ENCODE data around the gene CAPN7. TPM values are rescaled to one million over a fixed set of nuclear protein-coding genes. Genes with fewer than 3 reads are reported as not detected.

Gene CAPN7
- polyA plus RNA-seq, 3 donors, result 11.7 to 20.8 (median 14.7) TPM

- no peak overlapping the region for H3K4me3 ChIP-seq (replicated peaks in 1 of 3; ENCODE audit: low read depth in 2 of 3, low read length in 3 of 3)
- H3K9ac ChIP-seq (ENCODE audit: insufficient read depth, low read length, poor library complexity, severe bottlenecking), result no peak overlapping the region
- Mint-ChIP-seq H3K36me3 (no peaks in the 10 kb centered on the region), H3K4me1 (peaks cover 9% of the 10 kb centered on the region), H3K4me3 (no peak overlapping the region), H3K9me3 (no peaks in the 10 kb centered on the region), H3K27me3 (ENCODE audit: low read depth in 3 of 3) (peaks cover 3 to 6% (median 3%) of the 10 kb centered on the region in 3 donors), H3K27ac (no peak overlapping the region)
- H3K4me1 ChIP-seq (ENCODE audit: control insufficient read depth in 1 of 2, insufficient read depth in 2 of 2, low read length in 2 of 2), result no peaks in the 10 kb centered on the region
- H2AFZ ChIP-seq (ENCODE audit: insufficient read depth, low read depth, low read length, poor library complexity, severe bottlenecking), result no peak overlapping the region
- no peak for DNase-seq
- H4K20me1 ChIP-seq (ENCODE audit: insufficient read depth, low read length), result no peaks in the 10 kb centered on the region
- no peaks in the 10 kb centered on the region for H3K9me3 ChIP-seq (replicated peaks in 1 of 2; ENCODE audit: control insufficient read depth in 1 of 2, insufficient read depth in 1 of 2, low read length in 2 of 2)
- no peak overlapping the region for H3K4me2 ChIP-seq (replicated peaks; ENCODE audit: extremely low read depth, low read length, poor library complexity, severe bottlenecking)
- TF ChIP-seq CTCF (IDR thresholded peaks at IDR 0.05), result no peak
- H3K79me2 ChIP-seq (ENCODE audit: insufficient read depth, low read length), result no peaks in the 10 kb centered on the region
- WGBS (ENCODE audit: insufficient coverage), result 17% methylated on average over 2 of the region's 3 CpGs
- intact Hi-C loops (cut with micrococcal nuclease), result no loop called here
- H3K36me3 ChIP-seq (replicated peaks in 1 of 2; ENCODE audit: control insufficient read depth in 1 of 2, insufficient read depth in 2 of 2, low read length in 2 of 2), result no peaks in the 10 kb centered on the region
- no peaks in the 10 kb centered on the region for H3K27me3 ChIP-seq (ENCODE audit: control insufficient read depth in 2 of 2, insufficient read depth in 2 of 2, low read length in 2 of 2)
- no peak overlapping the region for H3K27ac ChIP-seq (ENCODE audit: low read depth in 1 of 2, low read length in 2 of 2)
These were observed 35.0 kb upstream of the CAPN7 start for GRCh38 chr3:15171096-15171495.

- no peak overlapping the region for H3K4me2 ChIP-seq (replicated peaks; ENCODE audit: extremely low read depth, low read length, poor library complexity, severe bottlenecking)
- intact Hi-C loops (cut with micrococcal nuclease), result no loop called here
- H3K27ac ChIP-seq (ENCODE audit: low read depth in 1 of 2, low read length in 2 of 2), result no peak overlapping the region
- TF ChIP-seq CTCF (IDR thresholded peaks at IDR 0.05), result no peak
- H3K9me3 ChIP-seq (replicated peaks in 1 of 2; ENCODE audit: control insufficient read depth in 1 of 2, insufficient read depth in 1 of 2, low read length in 2 of 2), result no peaks in the 10 kb centered on the region
- no peak overlapping the region for H3K4me3 Mint-ChIP-seq
- H3K4me1 ChIP-seq (ENCODE audit: control insufficient read depth in 1 of 2, insufficient read depth in 2 of 2, low read length in 2 of 2), result no peaks in the 10 kb centered on the region
- H2AFZ ChIP-seq (ENCODE audit: insufficient read depth, low read depth, low read length, poor library complexity, severe bottlenecking), result no peak overlapping the region
- no peak for DNase-seq
- no peaks in the 10 kb centered on the region for H3K36me3 Mint-ChIP-seq
- no peaks in the 10 kb centered on the region for H4K20me1 ChIP-seq (ENCODE audit: insufficient read depth, low read length)
- peaks cover 9% of the 10 kb centered on the region for H3K4me1 Mint-ChIP-seq
- H3K9me3 Mint-ChIP-seq, result no peaks in the 10 kb centered on the region
- no peak overlapping the region for H3K4me3 ChIP-seq (replicated peaks in 1 of 3; ENCODE audit: low read depth in 2 of 3, low read length in 3 of 3)
- no peak overlapping the region for H3K9ac ChIP-seq (ENCODE audit: insufficient read depth, low read length, poor library complexity, severe bottlenecking)
- H3K27ac Mint-ChIP-seq, result no peak overlapping the region
- 100% methylated on average over 1 of the region's 1 CpG for WGBS (ENCODE audit: insufficient coverage)
- no peaks in the 10 kb centered on the region for H3K36me3 ChIP-seq (replicated peaks in 1 of 2; ENCODE audit: control insufficient read depth in 1 of 2, insufficient read depth in 2 of 2, low read length in 2 of 2)
- peaks cover 3 to 7% (median 4%) of the 10 kb centered on the region in 3 donors for H3K27me3 Mint-ChIP-seq (ENCODE audit: low read depth in 3 of 3)
- no peaks in the 10 kb centered on the region for H3K79me2 ChIP-seq (ENCODE audit: insufficient read depth, low read length)
- H3K27me3 ChIP-seq (ENCODE audit: control insufficient read depth in 2 of 2, insufficient read depth in 2 of 2, low read length in 2 of 2), result no peaks in the 10 kb centered on the region
These were observed 33.2 kb upstream of the CAPN7 start for GRCh38 chr3:15172806-15173205.
